Tibial artery (tissue), 4 donors: ENCODE measurements around the gene CCDC178.

Source experiments
- DNase-seq, 2 donors: peaks; one replicate each; pipeline ENCODE4 v3.0.0-alpha.2; 2019
- H3K27ac ChIP-seq, 2 donors: fragments of 200-600 bp; sonication (generic) in 1 of 2; 1 replicate in 1 of 2; 2 replicates in 1 of 2; pipeline ENCODE4 v1.5.1; 2018 to 2019; ENCODE audit warnings: mild to moderate bottlenecking in 1 of 2
- H3K27me3 ChIP-seq, 2 donors: fragments of 200-600 bp; sonication (generic) in 1 of 2; one replicate each; pipeline versions ENCODE4 v1.5.1 to v1.6.0; 2016 to 2019
- H3K36me3 ChIP-seq, 3 donors: fragments of 200-600 bp; sonication (generic) in 2 of 3; one replicate each; pipeline ENCODE4 v1.5.1; 2016 to 2019; ENCODE audit warnings: mild to moderate bottlenecking in 2 of 3
- H3K4me1 ChIP-seq, 4 donors: fragments of 200-600 bp; sonication (generic) in 2 of 4; 1 replicate in 3 of 4; 2 replicates in 1 of 4; pipeline ENCODE4 v1.5.1; 2016 to 2019
- H3K4me3 ChIP-seq, 2 donors: fragments of 200-600 bp; sonication (generic) in 1 of 2; 1 replicate in 1 of 2; 2 replicates in 1 of 2; pipeline ENCODE4 v1.5.1; 2018 to 2019; ENCODE audit warnings: mild to moderate bottlenecking in 2 of 2
- H3K9me3 ChIP-seq, 3 donors: fragments of 200-600 bp; sonication (generic) in 1 of 3; one replicate each; pipeline ENCODE4 v1.5.1; 2016 to 2019
- CTCF ChIP-seq, 2 experiments: fragments of 200-600 bp in 1 of 2; fragments of 450-650 bp in 1 of 2; IDR thresholded peaks; one replicate each; pipeline ENCODE4 v1.5.1; 2017 to 2019; ENCODE audit warnings: antibody characterized with exemption in 2 of 2, mild to moderate bottlenecking in 1 of 2, moderate library complexity in 1 of 2
- intact Hi-C: fragments of 100-400 bp; cut with DNase I; formaldehyde crosslinking; loops from one replicate; pipeline ENCODE4 v1.15.0; 2023; ENCODE audit warnings: low total_unique reads

The CCDC178 gene

GRCh38 chr18:33062834-33063364 is 377.6 kb downstream of the CCDC178 start:
- no peaks in the 10 kb centered on the region for H3K27me3 ChIP-seq
- no peak for TF ChIP-seq CTCF (IDR thresholded peaks at IDR 0.05)
- intact Hi-C loops: no loop called here
- no peaks in the 10 kb centered on the region for H3K9me3 ChIP-seq
- H3K4me3 ChIP-seq: no peak overlapping the region
- DNase-seq: peak in 1 of 2 donors; percentile 58
- no peak overlapping the region for H3K27ac ChIP-seq
- no peaks in the 10 kb centered on the region for H3K4me1 ChIP-seq
- H3K36me3 ChIP-seq: no peaks in the 10 kb centered on the region

GRCh38 chr18:33052886-33053285 is 387.6 kb downstream of the CCDC178 start:
- no peak for TF ChIP-seq CTCF (IDR thresholded peaks at IDR 0.05)
- Histone ChIP-seq H3K36me3 (no peaks in the 10 kb centered on the region), H3K9me3 (no peaks in the 10 kb centered on the region), H3K4me1 (no peaks in the 10 kb centered on the region), H3K4me3 (no peak overlapping the region), H3K27ac (no peak overlapping the region), H3K27me3 (no peaks in the 10 kb centered on the region)
- DNase-seq: no peak
- intact Hi-C loops: no loop called here

- Histone ChIP-seq H3K36me3 (no peaks in the 10 kb centered on the region), H3K4me3 (no peak overlapping the region), H3K4me1 (no peaks in the 10 kb centered on the region), H3K27me3 (no peaks in the 10 kb centered on the region), H3K27ac (no peak overlapping the region), H3K9me3 (no peaks in the 10 kb centered on the region)
- no peak for TF ChIP-seq CTCF (IDR thresholded peaks at IDR 0.05)
- DNase-seq: no peak
- intact Hi-C loops: no loop called here
Observed at GRCh38 chr18:33051407-33051806, 389.1 kb downstream of the CCDC178 start.

GRCh38 chr18:33040213-33040612 is 400.3 kb downstream of the CCDC178 start:
- Histone ChIP-seq H3K4me1 (no peaks in the 10 kb centered on the region), H3K9me3 (peaks cover 0 to 6% (median 0%) of the 10 kb centered on the region in 3 donors), H3K4me3 (no peak overlapping the region), H3K36me3 (no peaks in the 10 kb centered on the region), H3K27me3 (no peaks in the 10 kb centered on the region), H3K27ac (no peak overlapping the region)
- intact Hi-C loops: no loop called here
- no peak for TF ChIP-seq CTCF (IDR thresholded peaks at IDR 0.05)
- no peak for DNase-seq

- Histone ChIP-seq H3K4me3 (no peak overlapping the region), H3K4me1 (no peaks in the 10 kb centered on the region), H3K36me3 (no peaks in the 10 kb centered on the region), H3K9me3 (peaks cover 0 to 6% (median 0%) of the 10 kb centered on the region in 3 donors), H3K27ac (no peak overlapping the region), H3K27me3 (no peaks in the 10 kb centered on the region)
- TF ChIP-seq CTCF (IDR thresholded peaks at IDR 0.05): no peak
- intact Hi-C loops: no loop called here
- no peak for DNase-seq
Observed at GRCh38 chr18:33034945-33035344, 405.6 kb downstream of the CCDC178 start.

- Histone ChIP-seq H3K36me3 (no peaks in the 10 kb centered on the region), H3K27me3 (no peaks in the 10 kb centered on the region), H3K4me1 (no peaks in the 10 kb centered on the region), H3K9me3 (no peaks in the 10 kb centered on the region), H3K27ac (no peak overlapping the region), H3K4me3 (no peak overlapping the region)
- DNase-seq: no peak
- no peak for TF ChIP-seq CTCF (IDR thresholded peaks at IDR 0.05)
- intact Hi-C loops: no loop called here
Observed at GRCh38 chr18:33034212-33034611, 406.3 kb downstream of the CCDC178 start.
